Measurements from ENCODE around the gene RASSF4. TPM values are rescaled to one million over a fixed set of nuclear protein-coding genes. Genes with fewer than 3 reads are reported as not detected.

The RASSF4 gene
- total RNA-seq, 1 experiment from 2014 or later, result 2.8 TPM

DNA sequence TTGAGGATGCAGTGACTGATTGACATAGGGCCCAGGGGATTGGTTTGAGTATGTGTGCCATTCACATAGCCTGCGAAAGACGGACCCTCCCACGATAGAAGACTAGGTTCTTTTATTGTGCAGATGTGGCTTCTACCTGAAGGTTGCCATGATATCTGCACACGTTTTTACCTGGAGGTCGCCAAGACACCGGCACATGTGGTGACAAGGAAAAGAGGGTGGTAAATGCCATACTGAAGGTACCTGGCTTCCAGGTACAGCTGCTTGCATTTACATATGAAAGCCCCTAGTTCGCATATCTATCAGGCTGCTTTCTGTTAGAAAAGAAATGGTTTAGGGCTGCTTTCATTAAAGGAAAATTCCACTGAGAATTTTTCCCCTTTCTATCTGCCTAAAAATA, 84.7 kb downstream of the RASSF4 start:
- no TSS peak for BruUV-seq (replicated peaks)
- H2AFZ ChIP-seq (ENCODE audit: low read depth, low read length, poor library complexity, severe bottlenecking), result no peak overlapping the region

More for the DNA sequence above, 84.7 kb downstream of the RASSF4 start:
- H3K4me3 ChIP-seq (replicated peaks in 1 of 2; ENCODE audit: low read depth in 1 of 2, low read length in 2 of 2), result no peak overlapping the region
- DNase-seq (ENCODE audit: low read depth, low spot score) (no peak), ATAC-seq (no peak)
- H3K36me3 ChIP-seq (ENCODE audit: control insufficient read depth in 1 of 2, insufficient read depth in 2 of 2, low read length in 2 of 2), result no peaks in the 10 kb centered on the region
- no peak overlapping the region for H3K4me2 ChIP-seq (ENCODE audit: low read length)
- no peaks in the 10 kb centered on the region for H3K9me3 ChIP-seq (ENCODE audit: control insufficient read depth in 1 of 2, insufficient read depth in 1 of 2, low read depth in 1 of 2, low read length in 2 of 2)
- no peaks in the 10 kb centered on the region for H3K4me1 ChIP-seq (ENCODE audit: control insufficient read depth in 1 of 2, insufficient read depth in 2 of 2, low read length in 2 of 2)
- intact Hi-C loops (cut with micrococcal nuclease), result no loop called here
- no peak for TF ChIP-seq EZH2phosphoT487 (IDR thresholded peaks at IDR 0.05; ENCODE audit: borderline replicate concordance)
- TF ChIP-seq, protein P1, sequence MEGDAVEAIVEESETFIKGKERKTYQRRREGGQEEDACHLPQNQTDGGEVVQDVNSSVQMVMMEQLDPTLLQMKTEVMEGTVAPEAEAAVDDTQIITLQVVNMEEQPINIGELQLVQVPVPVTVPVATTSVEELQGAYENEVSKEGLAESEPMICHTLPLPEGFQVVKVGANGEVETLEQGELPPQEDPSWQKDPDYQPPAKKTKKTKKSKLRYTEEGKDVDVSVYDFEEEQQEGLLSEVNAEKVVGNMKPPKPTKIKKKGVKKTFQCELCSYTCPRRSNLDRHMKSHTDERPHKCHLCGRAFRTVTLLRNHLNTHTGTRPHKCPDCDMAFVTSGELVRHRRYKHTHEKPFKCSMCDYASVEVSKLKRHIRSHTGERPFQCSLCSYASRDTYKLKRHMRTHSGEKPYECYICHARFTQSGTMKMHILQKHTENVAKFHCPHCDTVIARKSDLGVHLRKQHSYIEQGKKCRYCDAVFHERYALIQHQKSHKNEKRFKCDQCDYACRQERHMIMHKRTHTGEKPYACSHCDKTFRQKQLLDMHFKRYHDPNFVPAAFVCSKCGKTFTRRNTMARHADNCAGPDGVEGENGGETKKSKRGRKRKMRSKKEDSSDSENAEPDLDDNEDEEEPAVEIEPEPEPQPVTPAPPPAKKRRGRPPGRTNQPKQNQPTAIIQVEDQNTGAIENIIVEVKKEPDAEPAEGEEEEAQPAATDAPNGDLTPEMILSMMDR (IDR thresholded peaks at IDR 0.05 in 2 of 3, conservative IDR thresholded peaks at IDR 0.05 in 1 of 3; ENCODE audit: borderline replicate concordance in 1 of 3, insufficient read depth in 1 of 3, low read depth in 2 of 3, low read length in 2 of 3), result no peak
- no peak for TF ChIP-seq CEBPB (IDR thresholded peaks at IDR 0.05; ENCODE audit: low read depth)
- TF ChIP-seq TCF7L2 (IDR thresholded peaks at IDR 0.05; ENCODE audit: borderline replicate concordance, extremely low read depth, insufficient read depth, insufficient read length), result no peak
- no peak for TF ChIP-seq POLR2AphosphoS5 (IDR thresholded peaks at IDR 0.05; ENCODE audit: low read depth, low read length)
- TF ChIP-seq SRF (IDR thresholded peaks at IDR 0.05; ENCODE audit: low read depth), result no peak
- TF ChIP-seq, protein P2, sequence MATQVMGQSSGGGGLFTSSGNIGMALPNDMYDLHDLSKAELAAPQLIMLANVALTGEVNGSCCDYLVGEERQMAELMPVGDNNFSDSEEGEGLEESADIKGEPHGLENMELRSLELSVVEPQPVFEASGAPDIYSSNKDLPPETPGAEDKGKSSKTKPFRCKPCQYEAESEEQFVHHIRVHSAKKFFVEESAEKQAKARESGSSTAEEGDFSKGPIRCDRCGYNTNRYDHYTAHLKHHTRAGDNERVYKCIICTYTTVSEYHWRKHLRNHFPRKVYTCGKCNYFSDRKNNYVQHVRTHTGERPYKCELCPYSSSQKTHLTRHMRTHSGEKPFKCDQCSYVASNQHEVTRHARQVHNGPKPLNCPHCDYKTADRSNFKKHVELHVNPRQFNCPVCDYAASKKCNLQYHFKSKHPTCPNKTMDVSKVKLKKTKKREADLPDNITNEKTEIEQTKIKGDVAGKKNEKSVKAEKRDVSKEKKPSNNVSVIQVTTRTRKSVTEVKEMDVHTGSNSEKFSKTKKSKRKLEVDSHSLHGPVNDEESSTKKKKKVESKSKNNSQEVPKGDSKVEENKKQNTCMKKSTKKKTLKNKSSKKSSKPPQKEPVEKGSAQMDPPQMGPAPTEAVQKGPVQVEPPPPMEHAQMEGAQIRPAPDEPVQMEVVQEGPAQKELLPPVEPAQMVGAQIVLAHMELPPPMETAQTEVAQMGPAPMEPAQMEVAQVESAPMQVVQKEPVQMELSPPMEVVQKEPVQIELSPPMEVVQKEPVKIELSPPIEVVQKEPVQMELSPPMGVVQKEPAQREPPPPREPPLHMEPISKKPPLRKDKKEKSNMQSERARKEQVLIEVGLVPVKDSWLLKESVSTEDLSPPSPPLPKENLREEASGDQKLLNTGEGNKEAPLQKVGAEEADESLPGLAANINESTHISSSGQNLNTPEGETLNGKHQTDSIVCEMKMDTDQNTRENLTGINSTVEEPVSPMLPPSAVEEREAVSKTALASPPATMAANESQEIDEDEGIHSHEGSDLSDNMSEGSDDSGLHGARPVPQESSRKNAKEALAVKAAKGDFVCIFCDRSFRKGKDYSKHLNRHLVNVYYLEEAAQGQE (IDR thresholded peaks at IDR 0.05; ENCODE audit: low read depth), result no peak
- TF ChIP-seq, protein P3, sequence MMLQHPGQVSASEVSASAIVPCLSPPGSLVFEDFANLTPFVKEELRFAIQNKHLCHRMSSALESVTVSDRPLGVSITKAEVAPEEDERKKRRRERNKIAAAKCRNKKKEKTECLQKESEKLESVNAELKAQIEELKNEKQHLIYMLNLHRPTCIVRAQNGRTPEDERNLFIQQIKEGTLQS (IDR thresholded peaks at IDR 0.05), result no peak
- no peak for TF ChIP-seq EZH2 (IDR thresholded peaks at IDR 0.05)
- TF ChIP-seq EGR1 (IDR thresholded peaks at IDR 0.05; ENCODE audit: low read depth), result no peak
- TF ChIP-seq SIN3A (IDR thresholded peaks at IDR 0.05; ENCODE audit: low read depth), result no peak
- TF ChIP-seq, protein P4, sequence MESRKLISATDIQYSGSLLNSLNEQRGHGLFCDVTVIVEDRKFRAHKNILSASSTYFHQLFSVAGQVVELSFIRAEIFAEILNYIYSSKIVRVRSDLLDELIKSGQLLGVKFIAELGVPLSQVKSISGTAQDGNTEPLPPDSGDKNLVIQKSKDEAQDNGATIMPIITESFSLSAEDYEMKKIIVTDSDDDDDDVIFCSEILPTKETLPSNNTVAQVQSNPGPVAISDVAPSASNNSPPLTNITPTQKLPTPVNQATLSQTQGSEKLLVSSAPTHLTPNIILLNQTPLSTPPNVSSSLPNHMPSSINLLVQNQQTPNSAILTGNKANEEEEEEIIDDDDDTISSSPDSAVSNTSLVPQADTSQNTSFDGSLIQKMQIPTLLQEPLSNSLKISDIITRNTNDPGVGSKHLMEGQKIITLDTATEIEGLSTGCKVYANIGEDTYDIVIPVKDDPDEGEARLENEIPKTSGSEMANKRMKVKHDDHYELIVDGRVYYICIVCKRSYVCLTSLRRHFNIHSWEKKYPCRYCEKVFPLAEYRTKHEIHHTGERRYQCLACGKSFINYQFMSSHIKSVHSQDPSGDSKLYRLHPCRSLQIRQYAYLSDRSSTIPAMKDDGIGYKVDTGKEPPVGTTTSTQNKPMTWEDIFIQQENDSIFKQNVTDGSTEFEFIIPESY (IDR thresholded peaks at IDR 0.05; ENCODE audit: extremely low read depth, insufficient replicate concordance, low read length), result no peak
- TF ChIP-seq POLR2A (IDR thresholded peaks at IDR 0.05; ENCODE audit: borderline replicate concordance, extremely low read depth, insufficient read depth, insufficient read length), result no peak
- no peak for TF ChIP-seq FOSL1 (IDR thresholded peaks at IDR 0.05; ENCODE audit: low read depth)
- TF ChIP-seq JUND (IDR thresholded peaks at IDR 0.05), result no peak
- no peak overlapping the region for H3K27ac ChIP-seq (ENCODE audit: low read depth, low read length)
- RAD21 ChIA-PET (ENCODE audit: low non-redundant PET in 1 of 2, low total read pairs in 2 of 2, uncharacterized antibody in 2 of 2, unreplicated experiment in 2 of 2), result no interaction called here
- no peaks in the 10 kb centered on the region for H3K27me3 ChIP-seq (ENCODE audit: insufficient read depth, low read length)
- no peaks in the 10 kb centered on the region for H3K9me2 ChIP-seq (ENCODE audit: insufficient read depth)
- no peaks in the 10 kb centered on the region; the same call in 1 of the 2 replicates for H4K20me1 ChIP-seq (ENCODE audit: insufficient read depth)
- CTCF ChIA-PET, result no interaction called here
- H3K79me2 ChIP-seq (ENCODE audit: insufficient read depth, low read length), result no peaks in the 10 kb centered on the region
- POLR2A ChIA-PET, result no interaction called here
- no peak overlapping the region for H3K9ac ChIP-seq (ENCODE audit: low read length)
